Keratinocyte (primary cell): Measurements from ENCODE around the gene SOHLH1.

ENCODE experiments used
- CTCF ChIP-seq, 3 experiments: IDR thresholded peaks in 1 of 3; conservative IDR thresholded peaks in 1 of 3; optimal IDR thresholded peaks in 1 of 3; 2 replicates in 2 of 3; 3 replicates in 1 of 3; pipeline versions ENCODE3 to v1.5.1; 2011; ENCODE audit warnings: low read length in 3 of 3, mild to moderate bottlenecking in 3 of 3, moderate library complexity in 2 of 3, control low read depth in 1 of 3, inconsistent platforms in 1 of 3; ENCODE audit not compliant: insufficient read depth in 2 of 3; ENCODE audit errors: extremely low read depth in 1 of 3
- EZH2 ChIP-seq: IDR thresholded peaks from one replicate; pipeline ENCODE4 v1.6.1; 2012; ENCODE audit warnings: inconsistent platforms, mild to moderate bottlenecking, low read length, moderate library complexity

- TF ChIP-seq CTCF (optimal IDR thresholded peaks at IDR 0.05 in 1 of 3, IDR thresholded peaks at IDR 0.05 in 1 of 3, conservative IDR thresholded peaks at IDR 0.05 in 1 of 3; ENCODE audit: extremely low read depth in 1 of 3, insufficient read depth in 2 of 3, low read length in 3 of 3) (no peak), EZH2 (no peak)
Measured at GRCh38 chr9:135667463-135668001, 31.7 kb downstream of the SOHLH1 start.
